ENCODE results near the gene EML4.

The EML4 gene

GRCh38 chr2:42216694-42217093, 47.5 kb downstream of the EML4 start:
- ATAC-seq (replicated peaks; ENCODE audit: extremely low read depth, poor library complexity, severe bottlenecking) (no peak), DNase-seq (ENCODE audit: low spot score in 2 of 2) (no peak)
- Mint-ChIP-seq H3K4me3 (no peak overlapping the region), H3K4me1 (peaks cover 69% of the 10 kb centered on the region), H3K27ac (ENCODE audit: low read depth) (no peak overlapping the region), H3K9me3 (no peaks in the 10 kb centered on the region), H3K27me3 (no peaks in the 10 kb centered on the region), H3K36me3 (ENCODE audit: insufficient read depth) (peaks cover 24% of the 10 kb centered on the region)

GRCh38 chr2:42217307-42217706, 48.2 kb downstream of the EML4 start:
- Mint-ChIP-seq H3K27ac (ENCODE audit: low read depth) (no peak overlapping the region), H3K4me3 (no peak overlapping the region), H3K4me1 (peaks cover 68% of the 10 kb centered on the region), H3K36me3 (ENCODE audit: insufficient read depth) (peaks cover 24% of the 10 kb centered on the region), H3K27me3 (no peaks in the 10 kb centered on the region), H3K9me3 (no peaks in the 10 kb centered on the region)
- no peak for ATAC-seq (replicated peaks; ENCODE audit: extremely low read depth, poor library complexity, severe bottlenecking)
- no peak for DNase-seq (ENCODE audit: low spot score in 2 of 2)

GRCh38 chr2:42217914-42218313, 48.8 kb downstream of the EML4 start:
- Mint-ChIP-seq H3K36me3 (ENCODE audit: insufficient read depth) (peaks cover 26% of the 10 kb centered on the region), H3K4me3 (peak overlapping the region; percentile 16), H3K27me3 (no peaks in the 10 kb centered on the region), H3K27ac (ENCODE audit: low read depth) (no peak overlapping the region), H3K4me1 (peaks cover 65% of the 10 kb centered on the region), H3K9me3 (no peaks in the 10 kb centered on the region)
- ATAC-seq (replicated peaks; ENCODE audit: extremely low read depth, poor library complexity, severe bottlenecking) (no peak), DNase-seq (ENCODE audit: low spot score in 2 of 2) (no peak)

- Mint-ChIP-seq H3K4me3 (no peak overlapping the region), H3K4me1 (peaks cover 68% of the 10 kb centered on the region), H3K9me3 (no peaks in the 10 kb centered on the region), H3K27ac (ENCODE audit: low read depth) (no peak overlapping the region), H3K36me3 (ENCODE audit: insufficient read depth) (peaks cover 28% of the 10 kb centered on the region), H3K27me3 (no peaks in the 10 kb centered on the region)
- no peak for ATAC-seq (replicated peaks; ENCODE audit: extremely low read depth, poor library complexity, severe bottlenecking)
- no peak for DNase-seq (ENCODE audit: low spot score in 2 of 2)
Measured at GRCh38 chr2:42218712-42219111, 49.6 kb downstream of the EML4 start.

- Mint-ChIP-seq H3K9me3 (no peaks in the 10 kb centered on the region), H3K27ac (ENCODE audit: low read depth) (no peak overlapping the region), H3K36me3 (ENCODE audit: insufficient read depth) (peaks cover 30% of the 10 kb centered on the region), H3K4me3 (no peak overlapping the region), H3K4me1 (peaks cover 73% of the 10 kb centered on the region), H3K27me3 (no peaks in the 10 kb centered on the region)
- DNase-seq (ENCODE audit: low spot score in 2 of 2), result no peak
- ATAC-seq (replicated peaks; ENCODE audit: extremely low read depth, poor library complexity, severe bottlenecking), result no peak
Measured at GRCh38 chr2:42219160-42219559, 50.0 kb downstream of the EML4 start.

GRCh38 chr2:42220566-42220965, 51.4 kb downstream of the EML4 start:
- DNase-seq (ENCODE audit: low spot score in 2 of 2) (no peak), ATAC-seq (replicated peaks; ENCODE audit: extremely low read depth, poor library complexity, severe bottlenecking) (no peak)
- H3K27ac Mint-ChIP-seq (ENCODE audit: low read depth), result peak overlapping the region; percentile 47
- H3K36me3 Mint-ChIP-seq (ENCODE audit: insufficient read depth), result peaks cover 27% of the 10 kb centered on the region
- peak overlapping the region; percentile 35 for H3K4me3 Mint-ChIP-seq
- H3K4me1 Mint-ChIP-seq, result peaks cover 76% of the 10 kb centered on the region
- H3K27me3 Mint-ChIP-seq, result no peaks in the 10 kb centered on the region
- H3K9me3 Mint-ChIP-seq, result no peaks in the 10 kb centered on the region

- H3K27ac Mint-ChIP-seq (ENCODE audit: low read depth), result peak overlapping the region; percentile 17
- H3K4me1 Mint-ChIP-seq, result peaks cover 75% of the 10 kb centered on the region
- H3K4me3 Mint-ChIP-seq, result peak overlapping the region; percentile 9
- ATAC-seq (replicated peaks; ENCODE audit: extremely low read depth, poor library complexity, severe bottlenecking) (no peak), DNase-seq (ENCODE audit: low spot score in 2 of 2) (no peak)
- peaks cover 34% of the 10 kb centered on the region for H3K36me3 Mint-ChIP-seq (ENCODE audit: insufficient read depth)
- no peaks in the 10 kb centered on the region for H3K27me3 Mint-ChIP-seq
- no peaks in the 10 kb centered on the region for H3K9me3 Mint-ChIP-seq
Measured at GRCh38 chr2:42223067-42223854, 54.1 kb downstream of the EML4 start.

- Mint-ChIP-seq H3K36me3 (ENCODE audit: insufficient read depth) (peaks cover 32% of the 10 kb centered on the region), H3K4me1 (peaks cover 69% of the 10 kb centered on the region), H3K4me3 (peak overlapping the region; percentile 9), H3K27me3 (no peaks in the 10 kb centered on the region), H3K27ac (ENCODE audit: low read depth) (peak overlapping the region; percentile 17), H3K9me3 (no peaks in the 10 kb centered on the region)
- ATAC-seq (replicated peaks; ENCODE audit: extremely low read depth, poor library complexity, severe bottlenecking), result no peak
- no peak for DNase-seq (ENCODE audit: low spot score in 2 of 2)
Measured at GRCh38 chr2:42223855-42224268, 54.7 kb downstream of the EML4 start.

- Mint-ChIP-seq H3K27ac (ENCODE audit: low read depth) (peak overlapping the region; percentile 17), H3K36me3 (ENCODE audit: insufficient read depth) (peaks cover 31% of the 10 kb centered on the region), H3K4me1 (peaks cover 71% of the 10 kb centered on the region), H3K9me3 (no peaks in the 10 kb centered on the region), H3K4me3 (peak overlapping the region; percentile 9), H3K27me3 (no peaks in the 10 kb centered on the region)
- no peak for ATAC-seq (replicated peaks; ENCODE audit: extremely low read depth, poor library complexity, severe bottlenecking)
- DNase-seq (ENCODE audit: low spot score in 2 of 2), result no peak
Measured at GRCh38 chr2:42224422-42225067, 55.4 kb downstream of the EML4 start.

GRCh38 chr2:42225573-42225972, 56.4 kb downstream of the EML4 start:
- no peak for ATAC-seq (replicated peaks; ENCODE audit: extremely low read depth, poor library complexity, severe bottlenecking)
- no peak for DNase-seq (ENCODE audit: low spot score in 2 of 2)
- Mint-ChIP-seq H3K27me3 (no peaks in the 10 kb centered on the region), H3K36me3 (ENCODE audit: insufficient read depth) (peaks cover 27% of the 10 kb centered on the region), H3K4me3 (no peak overlapping the region), H3K9me3 (no peaks in the 10 kb centered on the region), H3K4me1 (peaks cover 69% of the 10 kb centered on the region), H3K27ac (ENCODE audit: low read depth) (no peak overlapping the region)

- ATAC-seq (replicated peaks; ENCODE audit: extremely low read depth, poor library complexity, severe bottlenecking), result no peak
- H3K4me1 Mint-ChIP-seq, result peaks cover 76% of the 10 kb centered on the region
Measured at GRCh38 chr2:42227491-42227890, 58.3 kb downstream of the EML4 start.

GRCh38 chr2:42228101-42228500, 58.9 kb downstream of the EML4 start:
- Mint-ChIP-seq H3K27ac (ENCODE audit: low read depth) (no peak overlapping the region), H3K27me3 (no peaks in the 10 kb centered on the region), H3K4me1 (peaks cover 77% of the 10 kb centered on the region), H3K9me3 (no peaks in the 10 kb centered on the region), H3K36me3 (ENCODE audit: insufficient read depth) (peaks cover 21% of the 10 kb centered on the region), H3K4me3 (no peak overlapping the region)
- no peak for ATAC-seq (replicated peaks; ENCODE audit: extremely low read depth, poor library complexity, severe bottlenecking)
- no peak for DNase-seq (ENCODE audit: low spot score in 2 of 2)

More at GRCh38 chr2:42227491-42227890, 58.3 kb downstream of the EML4 start:
- H3K9me3 Mint-ChIP-seq, result no peaks in the 10 kb centered on the region
- H3K36me3 Mint-ChIP-seq (ENCODE audit: insufficient read depth), result peaks cover 23% of the 10 kb centered on the region
- no peaks in the 10 kb centered on the region for H3K27me3 Mint-ChIP-seq
- DNase-seq (ENCODE audit: low spot score in 2 of 2), result no peak
- H3K27ac Mint-ChIP-seq (ENCODE audit: low read depth), result no peak overlapping the region
- H3K4me3 Mint-ChIP-seq, result no peak overlapping the region

GRCh38 chr2:42229949-42230348, 60.8 kb downstream of the EML4 start:
- Mint-ChIP-seq H3K4me1 (peaks cover 64% of the 10 kb centered on the region), H3K9me3 (no peaks in the 10 kb centered on the region), H3K27me3 (no peaks in the 10 kb centered on the region), H3K27ac (ENCODE audit: low read depth) (peak overlapping the region; percentile 40), H3K4me3 (no peak overlapping the region), H3K36me3 (ENCODE audit: insufficient read depth) (peaks cover 16% of the 10 kb centered on the region)
- DNase-seq (ENCODE audit: low spot score in 2 of 2), result no peak
- ATAC-seq (replicated peaks; ENCODE audit: extremely low read depth, poor library complexity, severe bottlenecking), result no peak
